GM19452 (cell line): ENCODE results near the gene SNX6.
"Not testable (repeated sequence)": the region's sequence is repeated elsewhere in the genome, so short reads cannot be mapped to it uniquely, and the experiment has no call there.

ENCODE experiments used
- ATAC-seq: cut with Tn5 transposase; IDR thresholded peaks from one replicate; pipeline ENCODE4 v1.9.1; 2021; ENCODE audit not compliant: unreplicated experiment

SNX6 gene

GRCh38 chr14:34640826-34641225 is 10.9 kb upstream of the SNX6 start:
- no peak for ATAC-seq

GRCh38 chr14:34634360-34634771 is 4.4 kb upstream of the SNX6 start:
- not testable (repeated sequence) for ATAC-seq

GRCh38 chr14:34633742-34634141 is 3.8 kb upstream of the SNX6 start:
- no peak for ATAC-seq

- ATAC-seq: no peak
Observed at GRCh38 chr14:34632411-34632978, 2.5 kb upstream of the SNX6 start.

DNA sequence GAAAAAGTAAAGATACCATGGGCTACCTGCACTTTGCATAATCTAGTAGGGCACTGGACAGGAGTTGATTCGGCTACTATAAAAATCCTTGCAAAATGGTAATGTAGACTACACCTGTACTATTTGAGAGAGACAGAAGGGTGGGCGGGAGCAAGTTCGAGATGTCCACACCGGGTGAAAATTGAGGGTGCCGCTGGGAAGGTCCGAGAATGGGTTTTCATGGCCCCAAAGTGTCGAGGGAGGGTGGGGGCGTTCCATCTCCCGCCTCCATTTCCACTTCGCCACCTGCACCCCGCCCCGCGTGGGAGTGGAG is 648 bp downstream of the SNX6 start:
- ATAC-seq: no peak

GRCh38 chr14:34628681-34629135 is 1.2 kb downstream of the SNX6 start:
- ATAC-seq: no peak

DNA sequence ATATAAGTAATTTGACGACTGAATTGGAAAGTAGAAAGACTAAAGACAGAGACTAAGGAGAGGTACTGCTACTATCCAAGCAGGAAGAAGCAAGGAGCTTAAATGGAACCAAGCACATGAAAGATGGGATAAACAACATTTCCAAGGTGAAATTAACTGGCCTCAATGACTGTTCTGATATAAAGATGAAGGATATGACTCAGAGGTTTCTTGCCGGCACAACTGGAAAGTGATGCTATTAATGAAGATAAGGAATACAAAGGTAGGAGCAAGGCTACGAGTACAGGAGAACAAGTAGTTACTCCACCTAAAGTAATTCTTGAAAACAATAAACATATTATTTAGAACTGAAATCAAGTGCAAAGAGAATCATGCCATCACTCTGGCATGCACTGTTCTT is 6.4 kb downstream of the SNX6 start:
- ATAC-seq: no peak

- ATAC-seq: no peak
Observed at GRCh38 chr14:34620839-34621238, 9.1 kb downstream of the SNX6 start.

GRCh38 chr14:34620115-34620514 is 9.8 kb downstream of the SNX6 start:
- no peak for ATAC-seq

DNA sequence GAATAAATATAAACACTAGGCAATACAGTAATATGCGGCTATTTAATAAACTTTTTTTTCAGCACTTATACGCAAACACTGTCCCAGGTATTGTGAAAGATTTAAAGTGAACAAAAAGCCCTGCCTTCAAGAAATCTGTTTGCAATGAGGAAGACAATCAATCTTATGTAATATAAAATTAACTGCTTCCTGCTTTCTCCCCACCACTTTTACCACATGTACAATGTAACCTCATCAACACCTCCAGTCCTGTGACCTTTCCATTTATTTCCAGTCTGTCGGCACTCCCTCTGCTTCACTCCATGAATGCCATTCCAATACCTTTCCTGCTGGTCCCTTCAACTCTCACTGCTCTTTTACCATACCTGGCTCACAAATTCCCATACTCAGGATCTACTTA is 10.5 kb downstream of the SNX6 start:
- no peak for ATAC-seq

GRCh38 chr14:34616360-34616759 is 13.6 kb downstream of the SNX6 start:
- ATAC-seq: no peak

DNA sequence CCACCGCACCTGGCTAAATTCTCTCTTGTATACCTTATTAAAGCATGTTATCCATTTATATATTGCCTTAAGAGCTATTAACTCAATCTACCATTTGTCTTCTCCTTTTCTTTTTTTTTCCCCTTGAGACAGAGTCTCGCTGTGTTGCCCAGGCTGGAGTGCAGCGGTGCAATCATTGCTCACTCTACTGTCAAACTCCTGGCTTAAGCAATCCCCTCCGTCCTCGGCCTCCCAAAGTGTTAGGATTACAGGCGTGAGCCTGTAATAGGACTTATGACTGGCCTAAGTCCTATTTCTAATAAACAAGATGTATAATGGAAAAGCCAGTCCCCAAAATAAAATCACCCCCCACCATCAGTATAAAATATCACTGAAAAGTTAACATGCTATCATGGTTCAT is 14.4 kb downstream of the SNX6 start:
- no peak for ATAC-seq

DNA sequence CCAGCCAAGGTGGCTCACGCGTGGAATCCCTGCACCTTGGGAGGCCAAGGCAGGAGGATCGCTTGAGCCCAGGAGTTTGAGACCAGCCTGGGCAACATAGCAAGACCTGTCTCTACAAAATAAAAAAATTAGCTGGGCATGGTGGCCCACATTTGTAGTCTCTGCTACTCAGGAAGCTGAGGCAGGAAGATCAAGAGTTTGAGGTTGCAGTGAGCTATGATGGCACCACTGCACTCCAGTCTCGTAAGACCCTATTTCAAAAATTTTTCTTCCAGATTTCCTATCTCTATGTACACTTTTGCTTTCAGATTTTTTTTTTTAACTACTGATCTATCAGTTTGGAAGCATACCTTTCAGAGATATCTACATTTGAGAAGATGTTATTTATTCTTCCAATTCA is 15.3 kb downstream of the SNX6 start:
- no peak for ATAC-seq

DNA sequence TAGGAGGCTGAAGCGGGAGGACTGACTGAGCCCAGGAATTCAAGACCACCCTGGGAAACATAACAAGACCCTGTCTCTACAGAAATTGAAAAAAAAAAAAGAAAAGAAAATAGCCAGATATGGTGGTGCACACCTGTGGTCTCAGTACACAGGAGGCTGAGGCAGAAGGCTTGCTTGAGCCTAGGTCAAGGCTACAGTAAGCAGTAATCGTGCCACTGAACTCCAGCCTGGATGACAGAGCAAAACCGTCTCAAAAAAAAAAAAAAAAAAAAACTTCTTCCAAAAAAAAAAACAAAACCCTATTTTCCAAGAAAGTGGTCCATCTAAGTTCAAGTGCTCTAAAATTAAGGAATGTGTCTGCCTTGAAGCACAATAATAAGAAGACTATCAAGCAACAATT is 19.8 kb downstream of the SNX6 start:
- ATAC-seq: no peak

DNA sequence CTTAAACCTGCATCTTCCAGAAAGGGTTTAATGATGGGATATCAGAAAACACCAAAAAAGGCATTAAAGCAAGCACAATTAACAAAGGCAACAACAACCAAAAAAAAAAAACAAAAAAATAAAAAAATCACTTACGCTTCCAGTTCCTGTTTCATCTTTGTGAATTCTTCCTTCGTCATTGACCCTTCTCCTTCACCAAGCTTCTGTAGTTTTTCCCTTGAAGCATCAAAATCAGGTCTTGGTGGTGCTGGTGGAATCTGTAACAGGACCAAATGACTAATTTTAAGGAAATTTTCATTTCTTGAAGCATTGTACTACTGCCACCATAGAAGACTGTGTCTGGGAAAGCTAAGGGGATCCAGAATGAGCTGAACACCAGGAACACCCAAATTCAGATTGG is 24.5 kb downstream of the SNX6 start:
- ATAC-seq: no peak

GRCh38 chr14:34604995-34605394 is 25.0 kb downstream of the SNX6 start:
- ATAC-seq: no peak

DNA sequence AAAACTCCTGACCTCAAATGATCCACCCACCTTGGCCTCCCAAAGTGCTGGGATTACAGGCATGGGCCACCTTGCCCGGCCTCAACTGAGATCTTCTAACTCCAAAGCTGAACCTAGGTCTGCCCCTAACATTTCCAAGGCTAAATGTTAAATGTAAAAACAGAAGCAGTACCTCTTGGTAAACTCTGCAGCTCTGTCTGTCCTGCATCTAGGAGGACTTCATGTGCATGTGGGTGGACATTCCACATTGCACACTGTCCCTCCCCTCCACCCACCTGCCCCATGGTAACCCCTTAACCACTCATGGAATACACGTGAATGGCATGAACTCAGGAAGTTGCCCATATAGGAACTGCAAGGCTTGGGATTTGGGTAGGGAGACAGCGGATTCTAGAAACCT is 33.1 kb downstream of the SNX6 start:
- no peak for ATAC-seq

DNA sequence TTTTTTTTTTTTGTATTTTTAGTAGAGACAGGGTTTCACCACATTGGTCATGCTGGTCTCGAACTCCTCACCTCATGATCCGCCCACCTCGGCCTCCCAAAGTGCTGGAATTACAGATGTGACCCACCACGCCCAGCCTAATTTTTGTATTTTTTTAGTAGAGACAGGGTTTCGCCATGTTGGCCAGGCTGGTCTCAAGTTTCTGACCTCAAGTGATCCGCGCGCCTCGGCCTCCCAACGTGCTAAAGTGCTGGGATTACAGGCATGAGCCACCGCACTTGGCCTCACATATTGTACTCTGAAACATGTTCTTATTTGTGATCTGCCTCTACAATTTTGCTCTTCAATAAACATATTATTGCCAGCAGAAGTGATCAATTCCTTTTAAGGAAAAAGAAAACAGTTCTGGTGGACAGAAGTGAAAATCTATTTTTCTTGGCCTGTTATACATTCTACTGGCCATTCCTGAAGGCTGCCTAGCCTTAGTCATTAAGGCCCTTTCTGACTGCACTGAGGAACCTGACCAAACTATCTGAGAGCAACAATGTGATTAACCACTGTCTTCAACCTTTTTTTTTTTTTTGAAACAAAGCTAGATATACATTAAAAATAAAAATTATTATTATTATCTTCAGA is 36.1 kb downstream of the SNX6 start:
- ATAC-seq: no peak

DNA sequence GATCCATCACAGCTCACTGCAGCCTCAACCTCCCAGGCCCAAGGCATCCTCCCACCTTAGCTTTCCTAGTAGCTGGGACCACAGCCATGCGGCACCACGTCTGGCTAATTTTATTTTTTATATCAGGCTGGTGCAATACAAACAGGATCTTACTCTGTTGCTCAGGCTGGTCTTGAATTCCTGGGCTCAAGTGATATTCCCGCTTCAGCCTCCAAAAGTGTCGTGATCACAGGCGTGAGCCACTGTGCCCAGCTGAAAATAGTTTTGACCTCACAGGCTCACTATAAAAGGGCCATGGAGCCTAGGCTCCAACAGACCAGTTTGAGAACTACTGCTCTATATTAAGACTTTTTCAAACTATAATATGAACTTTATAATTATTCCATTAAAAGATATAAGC is 37.3 kb downstream of the SNX6 start:
- ATAC-seq: no peak

GRCh38 chr14:34583525-34583924 is 46.4 kb downstream of the SNX6 start:
- no peak for ATAC-seq

- ATAC-seq: no peak
Observed at GRCh38 chr14:34582117-34582680, 47.7 kb downstream of the SNX6 start.

DNA sequence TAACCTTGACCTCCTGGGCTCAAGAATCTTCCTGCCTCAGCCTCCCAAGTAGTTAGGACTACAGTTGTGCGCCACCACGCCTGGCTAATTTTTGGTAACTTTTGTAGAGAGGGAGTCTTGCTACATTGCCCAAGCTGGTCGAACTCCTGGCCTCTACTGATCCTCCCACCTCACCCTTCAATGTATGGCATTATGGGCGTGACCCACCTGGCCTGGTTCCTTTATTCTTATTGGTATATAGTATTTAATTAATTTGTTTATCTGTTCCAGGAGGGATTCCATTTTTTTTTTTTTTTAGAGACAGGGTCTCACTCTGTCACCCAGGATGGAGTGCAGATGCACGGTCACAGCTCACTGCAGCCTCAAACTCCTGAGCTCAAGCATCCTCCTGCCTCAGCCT is 49.6 kb downstream of the SNX6 start:
- ATAC-seq: no peak

- ATAC-seq: no peak
Observed at GRCh38 chr14:34571771-34572170, 58.2 kb downstream of the SNX6 start.
